Activated T-helper 17 cell treated with anti-CD3 and anti-CD28 coated beads, Interleukin-2, amount 50 U/mL, for 72 hours (primary cell): ENCODE measurements around the gene TMEM126B. TPM values are rescaled to one million over a fixed set of nuclear protein-coding genes. Genes with fewer than 3 reads are reported as not detected.
"Not testable (repeated sequence)": the region's sequence is repeated elsewhere in the genome, so short reads cannot be mapped to it uniquely, and the experiment has no call there.

Experiments
- ATAC-seq: fragments of 150-1000 bp; cut with Tn5 transposase; replicated peaks from 2 replicates; pipeline ENCODE4 v1.10.0; 2021; ENCODE audit warnings: mild to moderate bottlenecking, moderate library complexity
- H3K27ac Mint-ChIP-seq: one replicate; pipeline ENCODE4 v1.8.0; 2022; ENCODE audit warnings: mixed read lengths
- H3K27me3 Mint-ChIP-seq: one replicate; pipeline ENCODE4 v1.8.0; 2022; ENCODE audit warnings: mixed read lengths
- H3K36me3 Mint-ChIP-seq: one replicate; pipeline ENCODE4 v1.8.0; 2022; ENCODE audit warnings: low read depth, mild to moderate bottlenecking, mixed read lengths
- H3K4me1 Mint-ChIP-seq: one replicate; pipeline ENCODE4 v1.8.0; 2022; ENCODE audit warnings: mixed read lengths
- H3K4me3 Mint-ChIP-seq: one replicate; pipeline ENCODE4 v1.8.0; 2022; ENCODE audit warnings: mild to moderate bottlenecking, mixed read lengths
- H3K9me3 Mint-ChIP-seq: one replicate; pipeline ENCODE4 v1.8.0; 2022; ENCODE audit warnings: mixed read lengths
- total RNA-seq, 2 donors: library from RNA; stranded (reverse); gene quantifications; one replicate each; pipeline ENCODE4 v1.2.3, GENCODE V29; 2022

Gene TMEM126B
- total RNA-seq, 2 donors from 2014 or later, result 48.9 to 64.9 TPM

DNA sequence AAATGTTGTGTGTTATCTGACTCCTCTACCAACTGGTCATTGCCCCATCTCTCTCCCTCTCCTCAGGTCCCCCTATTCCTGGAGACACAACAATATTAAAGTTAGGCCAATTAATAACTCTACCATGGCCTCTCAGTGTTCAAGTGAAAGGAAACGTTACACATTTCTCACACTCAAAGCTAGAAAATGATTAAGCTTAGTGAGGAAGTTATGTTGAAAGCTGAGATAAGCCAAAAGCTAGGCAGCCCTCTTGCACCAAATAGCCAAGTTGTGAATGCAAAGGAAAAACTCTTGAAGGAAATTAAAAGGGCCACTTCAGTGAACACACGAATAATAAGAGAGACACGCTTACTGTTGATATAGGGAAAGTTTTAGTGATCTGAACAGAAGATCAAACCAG, 8.1 kb upstream of the TMEM126B start:
- no peak overlapping the region for H3K27ac Mint-ChIP-seq
- H3K4me3 Mint-ChIP-seq, result no peak overlapping the region
- no peaks in the 10 kb centered on the region for H3K36me3 Mint-ChIP-seq
- no peaks in the 10 kb centered on the region for H3K9me3 Mint-ChIP-seq
- H3K4me1 Mint-ChIP-seq, result no peaks in the 10 kb centered on the region
- H3K27me3 Mint-ChIP-seq, result no peaks in the 10 kb centered on the region
- ATAC-seq, result peak; percentile 49

DNA sequence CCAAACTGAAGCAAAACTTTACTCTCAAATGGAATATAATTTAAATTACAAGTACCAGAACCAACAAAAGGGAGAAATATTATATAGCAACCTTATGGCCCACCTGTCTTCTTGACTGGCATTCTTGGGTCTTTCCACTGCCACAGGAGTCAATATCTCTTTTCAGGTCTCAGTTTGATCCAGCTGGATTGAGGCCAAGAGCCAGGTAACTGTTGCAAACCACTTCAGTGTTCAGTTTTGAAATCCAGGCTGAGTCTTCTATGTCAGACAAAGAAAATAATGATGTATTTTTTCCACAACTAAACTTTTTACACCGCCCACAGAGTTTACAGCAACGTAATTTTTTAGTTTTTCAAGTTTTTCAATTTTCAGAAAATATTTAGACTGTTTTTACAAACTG, 1.9 kb upstream of the TMEM126B start:
- no peaks in the 10 kb centered on the region for H3K27me3 Mint-ChIP-seq
- no peak for ATAC-seq
- H3K27ac Mint-ChIP-seq, result peak overlapping the region; percentile 96
- H3K4me3 Mint-ChIP-seq, result peak overlapping the region; percentile 99
- peaks cover 6% of the 10 kb centered on the region for H3K4me1 Mint-ChIP-seq
- no peaks in the 10 kb centered on the region for H3K9me3 Mint-ChIP-seq
- H3K36me3 Mint-ChIP-seq, result peaks cover 20% of the 10 kb centered on the region

DNA sequence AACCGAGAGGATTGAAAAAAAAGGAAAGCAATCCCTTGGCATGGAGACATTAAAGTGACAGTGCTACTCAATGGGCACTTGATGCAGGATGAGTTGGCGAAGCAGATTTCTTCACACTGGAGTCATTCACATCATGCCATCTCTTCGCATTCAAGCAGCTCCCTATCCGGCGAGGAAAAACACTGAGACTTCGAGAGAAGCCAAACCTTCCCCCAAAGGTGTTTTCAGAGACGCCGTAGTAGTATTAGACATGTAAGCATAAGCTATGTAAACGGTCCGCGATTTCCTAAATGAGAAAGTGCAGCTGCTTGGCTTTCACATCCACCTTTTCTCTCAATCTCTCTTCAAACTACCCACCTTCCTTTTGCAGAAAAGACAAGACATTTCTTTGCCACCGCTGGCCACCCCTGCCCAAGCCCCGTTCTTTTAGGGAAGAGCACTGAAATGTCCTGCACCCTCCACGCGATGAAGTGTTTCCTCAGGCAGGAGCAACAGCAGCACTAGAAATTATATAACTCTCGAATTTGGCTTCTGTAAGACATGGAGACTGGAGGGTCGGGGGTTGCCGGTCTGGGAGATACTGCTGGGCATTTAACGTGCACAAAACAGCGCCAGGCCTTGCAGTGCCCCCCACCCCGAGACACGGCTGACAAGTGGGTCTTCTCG, 928 bp upstream of the TMEM126B start, which contains the start of gene DLG2:
TSS of gene DLG2 (minus strand) at position 13 of the 666 bp plus-strand sequence.
- peaks cover 6% of the 10 kb centered on the region for H3K4me1 Mint-ChIP-seq
- ATAC-seq, result no peak
- H3K4me3 Mint-ChIP-seq, result peak within 1 kb of the TSS; percentile 99
- H3K27me3 Mint-ChIP-seq, result no peaks in the 10 kb centered on the region
- H3K36me3 Mint-ChIP-seq, result peaks cover 29% of the 10 kb centered on the region
- H3K9me3 Mint-ChIP-seq, result no peaks in the 10 kb centered on the region
- H3K27ac Mint-ChIP-seq, result peak within 1 kb of the TSS; percentile 96

DNA sequence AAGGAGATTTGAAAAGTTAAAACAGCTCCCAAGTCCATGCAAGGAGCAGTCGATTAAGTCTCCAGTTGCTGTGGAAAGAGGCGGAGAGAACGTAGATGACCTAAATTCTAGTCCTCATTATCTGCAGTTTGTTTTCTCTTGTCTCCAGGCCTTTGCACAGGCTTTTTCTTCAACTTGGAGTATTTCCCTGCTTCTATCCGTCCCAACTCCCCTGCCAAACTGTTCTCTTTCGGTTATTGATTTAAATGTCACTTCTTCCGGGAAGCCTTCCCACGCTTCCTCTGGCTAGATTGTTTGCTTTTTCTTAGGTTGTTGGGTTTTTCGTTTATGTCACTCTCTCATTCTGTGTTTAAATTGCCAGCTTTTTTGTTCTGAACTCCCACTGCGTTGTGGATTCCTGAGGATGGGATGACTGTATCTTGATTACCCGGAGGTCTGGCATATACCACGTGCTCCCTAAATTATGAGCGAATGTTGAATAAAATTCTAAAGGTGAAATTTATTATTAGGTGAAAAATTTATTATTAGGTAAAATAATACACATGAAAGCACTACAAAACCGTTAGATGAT, 463 bp downstream of the TMEM126B start:
- H3K27ac Mint-ChIP-seq, result peak overlapping the region; percentile 96
- no peaks in the 10 kb centered on the region for H3K9me3 Mint-ChIP-seq
- no peaks in the 10 kb centered on the region for H3K27me3 Mint-ChIP-seq
- peaks cover 41% of the 10 kb centered on the region for H3K36me3 Mint-ChIP-seq
- peak overlapping the region; percentile 99 for H3K4me3 Mint-ChIP-seq
- H3K4me1 Mint-ChIP-seq, result peaks cover 6% of the 10 kb centered on the region
- ATAC-seq, result peak; percentile 6

DNA sequence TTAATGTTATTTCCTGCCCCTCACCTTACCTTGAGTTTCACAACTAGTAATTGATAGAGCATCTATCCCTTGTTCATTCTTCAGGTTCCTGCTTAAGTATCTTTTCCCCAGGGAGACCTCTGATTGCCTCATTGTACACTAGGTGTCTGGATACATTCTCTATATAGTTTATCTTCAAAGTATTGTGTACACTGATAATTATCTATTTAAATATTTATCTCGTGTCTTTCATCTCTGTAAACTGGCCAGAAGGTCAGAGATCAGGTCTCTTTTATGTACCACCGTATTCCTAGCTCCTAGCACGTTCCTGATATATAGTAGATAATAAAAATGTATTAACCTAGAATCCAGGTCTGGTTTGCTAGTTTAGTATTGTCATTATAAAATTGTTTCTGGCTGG, 6.4 kb downstream of the TMEM126B start:
- H3K36me3 Mint-ChIP-seq, result peaks cover 83% of the 10 kb centered on the region
- H3K27me3 Mint-ChIP-seq, result no peaks in the 10 kb centered on the region

DNA sequence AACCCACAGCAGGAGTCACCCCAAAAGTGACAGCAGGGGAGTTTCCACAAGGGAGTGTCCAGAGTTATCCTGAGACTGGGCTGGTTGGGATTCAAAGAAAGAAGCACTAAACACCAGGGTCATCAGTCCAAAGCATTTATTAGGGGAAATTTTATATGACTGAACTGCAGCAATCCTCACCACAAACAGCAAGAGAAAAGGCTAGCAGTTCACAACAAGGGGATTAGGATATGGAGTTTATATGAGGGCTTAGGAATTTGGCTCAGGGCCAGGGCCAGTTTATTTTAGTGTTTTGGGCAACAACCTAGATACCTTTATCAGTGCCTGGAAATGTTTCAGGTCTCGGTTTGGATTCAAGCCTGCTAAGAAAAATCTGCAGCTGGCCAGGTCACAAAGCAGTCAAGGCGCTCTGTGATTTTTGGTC, 14.8 kb downstream of the TMEM126B start:
- ATAC-seq, result no peak
- Mint-ChIP-seq H3K36me3 (peaks cover 14% of the 10 kb centered on the region), H3K27me3 (no peaks in the 10 kb centered on the region), H3K27ac (no peak overlapping the region), H3K4me1 (no peaks in the 10 kb centered on the region), H3K9me3 (no peaks in the 10 kb centered on the region), H3K4me3 (no peak overlapping the region)

More for the DNA sequence above, 6.4 kb downstream of the TMEM126B start:
- Mint-ChIP-seq H3K27ac (no peak overlapping the region), H3K4me3 (no peak overlapping the region), H3K9me3 (no peaks in the 10 kb centered on the region), H3K4me1 (no peaks in the 10 kb centered on the region)
- no peak for ATAC-seq

DNA sequence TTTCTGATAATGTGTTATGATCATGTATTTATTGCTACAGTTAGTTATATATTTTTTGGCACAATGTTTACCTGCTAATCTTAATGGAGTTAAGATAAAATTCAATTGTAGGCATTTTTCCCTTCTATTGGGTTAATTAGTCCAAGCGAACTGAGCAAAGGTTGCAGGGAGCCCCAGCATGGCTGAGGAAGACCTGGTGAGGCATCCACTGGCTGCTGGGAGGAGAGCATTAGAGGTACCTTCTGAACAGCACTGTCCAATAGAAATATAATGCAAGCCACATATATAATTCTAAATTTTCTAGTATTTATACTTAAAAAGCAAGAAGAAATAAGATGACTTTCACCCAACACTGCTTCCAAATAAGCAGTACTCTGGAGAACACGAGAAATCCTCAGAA, 18.7 kb downstream of the TMEM126B start:
- H3K4me1 Mint-ChIP-seq, result peaks cover 9% of the 10 kb centered on the region
- peak overlapping the region; percentile 99 for H3K4me3 Mint-ChIP-seq
- peak overlapping the region; percentile 98 for H3K27ac Mint-ChIP-seq
- H3K36me3 Mint-ChIP-seq, result peaks cover 18% of the 10 kb centered on the region
- no peaks in the 10 kb centered on the region for H3K9me3 Mint-ChIP-seq
- no peak for ATAC-seq
- no peaks in the 10 kb centered on the region for H3K27me3 Mint-ChIP-seq

DNA sequence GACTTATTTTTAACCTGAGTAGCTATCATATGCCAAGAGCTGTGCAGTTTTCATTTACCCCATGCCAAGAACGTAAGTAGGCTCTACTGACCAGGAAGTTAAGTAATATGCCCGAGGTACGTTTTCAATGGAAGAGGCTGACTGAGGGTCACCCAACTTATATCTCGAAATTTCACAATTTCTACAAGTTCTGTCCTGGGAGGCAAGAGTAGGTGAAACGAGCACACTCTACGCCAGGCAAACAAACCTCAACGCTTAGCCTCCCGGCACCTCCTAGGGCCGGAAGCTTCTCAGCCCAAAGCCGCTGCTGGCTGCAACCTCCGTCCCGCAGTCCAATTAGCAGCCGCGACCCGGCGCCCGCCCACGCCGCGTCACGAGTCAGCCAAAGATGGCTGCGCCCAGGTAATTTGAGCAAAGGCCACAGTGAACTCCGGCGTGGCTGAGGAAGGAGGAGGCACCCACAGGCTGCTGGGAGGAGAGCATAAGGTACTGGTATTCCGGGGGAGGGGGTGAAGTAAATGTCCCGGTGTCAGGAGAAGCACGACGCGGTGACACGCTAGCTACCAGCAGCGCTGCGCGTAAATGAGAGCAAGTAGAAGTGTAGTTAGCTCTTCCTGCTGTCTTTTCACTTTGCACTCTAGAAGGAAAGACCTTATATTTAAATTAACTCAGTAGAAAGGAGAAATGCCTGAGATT, 19.4 kb downstream of the TMEM126B start, which contains the start of gene TMEM126A:
TSS of gene TMEM126A (plus strand) at position 364 of the 696 bp plus-strand sequence. CDS start 2,289 bp downstream, outside the sequence.
- Mint-ChIP-seq H3K4me1 (peaks cover 9% of the 10 kb centered on the region), H3K27ac (peak within 1 kb of the TSS; percentile 98), H3K4me3 (peak within 1 kb of the TSS; percentile 99), H3K27me3 (no peaks in the 10 kb centered on the region), H3K36me3 (peaks cover 25% of the 10 kb centered on the region), H3K9me3 (no peaks in the 10 kb centered on the region)
- ATAC-seq, result peak; percentile 99

DNA sequence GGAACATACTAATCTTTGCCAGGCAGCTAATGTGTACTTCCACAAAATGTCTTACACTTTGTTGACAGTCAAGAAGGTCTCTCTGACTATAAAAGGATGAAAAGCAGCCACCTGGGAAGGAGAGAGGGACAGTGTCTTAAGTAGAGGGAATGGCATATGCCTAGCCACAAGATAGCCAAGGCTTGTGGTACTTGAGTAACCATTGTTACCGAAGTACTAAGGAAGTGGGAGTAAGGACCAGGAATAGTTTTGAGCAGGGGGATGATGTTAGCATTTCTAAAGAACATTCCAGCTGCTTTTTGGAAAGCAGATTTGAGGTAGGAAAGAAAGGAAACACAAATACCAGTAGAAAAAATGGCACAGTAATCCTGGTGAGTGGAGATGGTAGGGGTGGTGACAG, 22.7 kb downstream of the TMEM126B start:
- H3K4me3 Mint-ChIP-seq, result no peak overlapping the region
- H3K36me3 Mint-ChIP-seq, result peaks cover 52% of the 10 kb centered on the region
- no peaks in the 10 kb centered on the region for H3K9me3 Mint-ChIP-seq

DNA sequence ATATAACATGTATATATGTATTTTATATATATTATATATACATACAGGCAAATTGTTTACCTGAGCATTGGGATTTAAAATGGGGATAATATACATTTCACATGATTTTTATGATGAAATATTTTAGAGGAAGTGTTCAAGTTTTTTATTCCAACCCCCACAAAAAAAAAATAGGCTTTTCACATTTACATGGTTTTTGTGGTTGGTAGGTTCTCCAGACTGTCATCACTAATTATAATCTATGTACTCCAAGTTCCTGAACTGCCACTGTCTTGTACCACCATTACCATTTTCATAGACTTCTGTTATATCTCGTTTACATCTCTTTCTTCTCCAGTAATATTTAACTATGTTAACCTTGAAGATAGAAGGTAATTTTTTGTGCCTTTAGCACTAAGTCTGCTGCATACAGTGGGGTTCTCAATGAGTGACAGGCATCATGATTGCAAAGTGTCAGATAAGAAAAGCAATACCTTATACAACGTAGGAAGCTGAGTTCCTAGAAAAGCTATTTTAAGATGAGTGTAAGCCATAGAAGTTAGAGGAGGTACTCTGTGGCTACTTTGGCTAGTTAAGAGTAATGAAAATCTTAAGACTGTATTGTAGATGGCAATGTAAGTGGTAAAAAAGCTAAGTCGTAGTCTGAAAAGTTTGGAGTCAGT, 24.5 kb downstream of the TMEM126B start:
- Mint-ChIP-seq H3K27ac (no peak overlapping the region), H3K4me3 (no peak overlapping the region), H3K4me1 (peaks cover 19% of the 10 kb centered on the region), H3K36me3 (peaks cover 70% of the 10 kb centered on the region), H3K9me3 (no peaks in the 10 kb centered on the region), H3K27me3 (no peaks in the 10 kb centered on the region)
- ATAC-seq, result no peak

More for the DNA sequence above, 22.7 kb downstream of the TMEM126B start:
- Mint-ChIP-seq H3K27ac (no peak overlapping the region), H3K4me1 (peaks cover 19% of the 10 kb centered on the region), H3K27me3 (no peaks in the 10 kb centered on the region)
- ATAC-seq, result no peak

DNA sequence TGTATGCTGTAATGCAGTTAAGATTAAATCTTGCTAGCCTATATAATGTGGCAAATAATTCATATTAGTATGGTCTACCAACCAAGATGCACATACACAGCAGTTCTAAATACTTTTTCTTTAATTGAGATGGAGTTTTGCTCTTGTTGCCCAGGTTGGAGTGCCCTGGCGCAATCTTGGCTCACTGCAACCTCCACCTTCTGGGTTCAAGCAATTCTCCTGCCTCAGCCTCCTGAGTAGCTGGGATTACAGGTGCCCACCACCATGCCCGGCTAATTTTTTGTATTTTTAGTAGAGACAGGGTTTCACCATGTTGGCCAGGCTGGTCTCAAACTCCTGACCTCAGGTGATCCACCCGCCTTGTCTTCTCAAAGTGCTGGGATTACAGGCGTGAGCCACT, 25.9 kb downstream of the TMEM126B start:
- not testable (repeated sequence) for H3K27ac Mint-ChIP-seq, H3K27me3 Mint-ChIP-seq, ATAC-seq, H3K4me3 Mint-ChIP-seq, H3K9me3 Mint-ChIP-seq
- peaks cover 16% of the 10 kb centered on the region for H3K4me1 Mint-ChIP-seq
- peaks cover 84% of the 10 kb centered on the region for H3K36me3 Mint-ChIP-seq

DNA sequence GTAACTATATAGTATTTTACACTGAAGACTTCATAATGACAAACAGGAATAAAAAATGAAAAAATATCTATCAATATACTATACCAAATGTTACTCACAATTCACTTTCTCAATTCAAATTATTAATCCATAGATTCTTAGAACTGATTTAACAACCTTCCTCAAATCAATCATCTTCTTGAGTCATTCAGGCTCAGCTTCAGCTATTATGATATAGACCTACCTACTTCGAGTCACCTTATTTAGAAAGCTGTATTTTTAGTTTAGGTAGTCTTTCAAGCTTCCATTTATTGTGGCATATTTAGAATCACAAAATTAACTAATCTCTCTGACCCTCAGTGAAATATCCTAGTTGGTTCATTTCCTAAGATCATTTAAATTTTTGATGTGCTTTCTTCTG, 28.4 kb downstream of the TMEM126B start:
- peak; percentile 44 for ATAC-seq
- H3K36me3 Mint-ChIP-seq, result peaks cover 93% of the 10 kb centered on the region
- no peak overlapping the region for H3K4me3 Mint-ChIP-seq
- no peaks in the 10 kb centered on the region for H3K9me3 Mint-ChIP-seq
- no peaks in the 10 kb centered on the region for H3K27me3 Mint-ChIP-seq
- H3K4me1 Mint-ChIP-seq, result peaks cover 28% of the 10 kb centered on the region
- H3K27ac Mint-ChIP-seq, result peak overlapping the region; percentile 55

DNA sequence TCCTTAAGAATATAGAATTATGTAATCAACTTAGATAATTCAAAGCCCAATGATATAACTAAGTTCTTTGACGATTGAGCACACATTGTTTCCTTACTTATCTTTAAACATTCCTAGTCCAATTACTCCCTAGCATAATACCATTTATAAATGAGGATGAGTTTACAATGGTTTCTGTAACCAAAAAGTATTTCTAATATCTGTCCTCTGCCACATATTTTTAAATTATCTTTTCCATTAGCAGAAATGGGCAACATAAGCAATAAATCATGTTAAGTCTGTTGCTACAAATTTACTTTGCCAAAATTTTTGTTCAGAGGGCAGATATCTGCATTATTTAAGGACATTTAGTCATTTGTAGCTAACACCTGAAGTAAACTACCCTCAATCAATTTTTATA, 29.8 kb downstream of the TMEM126B start:
- H3K27ac Mint-ChIP-seq, result no peak overlapping the region
- H3K27me3 Mint-ChIP-seq, result no peaks in the 10 kb centered on the region
- peaks cover 93% of the 10 kb centered on the region for H3K36me3 Mint-ChIP-seq
- H3K4me3 Mint-ChIP-seq, result no peak overlapping the region
- no peaks in the 10 kb centered on the region for H3K9me3 Mint-ChIP-seq
- no peak for ATAC-seq
- H3K4me1 Mint-ChIP-seq, result peaks cover 24% of the 10 kb centered on the region

DNA sequence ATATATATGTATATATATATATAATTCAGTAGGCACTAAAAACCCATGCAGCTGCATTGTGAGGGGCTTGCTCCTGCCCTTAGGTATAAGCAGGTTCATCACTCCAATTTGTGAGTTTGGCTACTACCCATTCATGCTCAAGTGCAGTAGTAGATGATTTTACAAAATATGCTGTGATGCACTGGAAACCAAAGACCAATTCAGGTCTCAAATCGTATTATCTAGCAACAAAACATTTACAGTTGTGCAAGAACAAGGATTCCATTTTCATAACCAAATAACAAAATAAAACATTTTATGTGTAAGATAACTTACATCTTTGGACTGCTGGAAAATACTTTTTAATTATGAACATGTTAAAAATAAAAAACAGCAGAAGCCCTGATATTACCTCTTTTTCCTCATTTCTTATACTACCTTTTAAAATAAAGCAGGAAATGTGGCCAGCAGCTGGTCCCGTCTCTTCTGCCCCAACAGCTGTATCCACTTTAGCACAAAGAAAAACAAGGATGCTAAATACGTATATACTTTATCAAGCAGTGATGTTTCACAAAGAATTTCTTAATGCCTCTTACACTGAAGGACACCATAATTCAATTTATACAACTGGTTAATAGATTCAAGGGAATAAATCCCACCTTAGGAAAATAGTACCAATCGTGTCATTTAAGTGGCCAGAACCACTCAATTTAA, 33.7 kb downstream of the TMEM126B start:
- H3K4me3 Mint-ChIP-seq, result peak overlapping the region; percentile 99
- no peak for ATAC-seq
- H3K27me3 Mint-ChIP-seq, result no peaks in the 10 kb centered on the region
- H3K9me3 Mint-ChIP-seq, result no peaks in the 10 kb centered on the region
- no peak overlapping the region for H3K27ac Mint-ChIP-seq
- peaks cover 25% of the 10 kb centered on the region for H3K4me1 Mint-ChIP-seq
- peaks cover 81% of the 10 kb centered on the region for H3K36me3 Mint-ChIP-seq
